ENCODE results near the gene SLC22A16. TPM values are rescaled to one million over a fixed set of nuclear protein-coding genes. Genes with fewer than 3 reads are reported as not detected.

Gene SLC22A16
- total RNA-seq, 1 donor from 2014 or later, result 1.4 TPM

- no peak for DNase-seq (ENCODE audit: low spot score)
These were observed 67.5 kb downstream of the SLC22A16 start for GRCh38 chr6:110408901-110409300.

- DNase-seq (ENCODE audit: low spot score), result no peak
These were observed 71.8 kb downstream of the SLC22A16 start for GRCh38 chr6:110404607-110405006.

GRCh38 chr6:110401585-110402176 lies 74.7 kb downstream of the SLC22A16 start:
- no peak for DNase-seq (ENCODE audit: low spot score)

- DNase-seq (ENCODE audit: low spot score), result no peak
These were observed 76.2 kb downstream of the SLC22A16 start for GRCh38 chr6:110400208-110400607.

- no peak for DNase-seq (ENCODE audit: low spot score)
These were observed 77.0 kb downstream of the SLC22A16 start for GRCh38 chr6:110399219-110400071.

- no peak for DNase-seq (ENCODE audit: low spot score)
These were observed 77.6 kb downstream of the SLC22A16 start for GRCh38 chr6:110398778-110399177.

GRCh38 chr6:110395221-110395620 lies 81.2 kb downstream of the SLC22A16 start:
- no peak for DNase-seq (ENCODE audit: low spot score)

GRCh38 chr6:110394409-110394808 lies 82.0 kb downstream of the SLC22A16 start:
- no peak for DNase-seq (ENCODE audit: low spot score)

GRCh38 chr6:110392727-110393126 lies 83.7 kb downstream of the SLC22A16 start:
- no peak for DNase-seq (ENCODE audit: low spot score)

GRCh38 chr6:110390404-110390803 lies 86.0 kb downstream of the SLC22A16 start:
- DNase-seq (ENCODE audit: low spot score), result no peak

GRCh38 chr6:110389689-110390382 lies 86.6 kb downstream of the SLC22A16 start:
- no peak for DNase-seq (ENCODE audit: low spot score)

GRCh38 chr6:110387986-110388385 lies 88.4 kb downstream of the SLC22A16 start:
- no peak for DNase-seq (ENCODE audit: low spot score)

GRCh38 chr6:110385458-110385863 lies 91.0 kb downstream of the SLC22A16 start:
- DNase-seq (ENCODE audit: low spot score), result no peak

- no peak for DNase-seq (ENCODE audit: low spot score)
These were observed 97.9 kb downstream of the SLC22A16 start for GRCh38 chr6:110378552-110378951.

Other genes starting within 250 kb of the SLC22A16 start
- gene METTL24, start 118.3 kb downstream of the SLC22A16 start, total RNA-seq, result 1.2 TPM
- 3.2 TPM for gene DDO, start 61.0 kb downstream of the SLC22A16 start, total RNA-seq

Data from mesenteric fat pad (tissue), 1 donor.